Transverse colon (tissue), 4 donors: Measurements from ENCODE around the gene DIPK1B. TPM values are rescaled to one million over a fixed set of nuclear protein-coding genes. Genes with fewer than 3 reads are reported as not detected.

Experiments
- DNase-seq: peaks from one replicate; pipeline ENCODE4 v3.0.0-alpha.2; 2019
- H3K27ac ChIP-seq, 4 donors: fragments of 200-600 bp; sonication (generic); 2 replicates each; pipeline ENCODE4 v1.5.1; 2016 to 2018; ENCODE audit warnings: inconsistent platforms in 4 of 4
- H3K27me3 ChIP-seq: fragments of 200-600 bp; sonication (generic); 2 replicates; pipeline ENCODE4 v1.5.1; 2017; ENCODE audit warnings: inconsistent platforms
- H3K36me3 ChIP-seq, 4 donors: fragments of 200-600 bp; sonication (generic); 2 replicates each; pipeline ENCODE4 v1.5.1; 2017 to 2019; ENCODE audit warnings: inconsistent platforms in 4 of 4
- H3K4me1 ChIP-seq, 4 donors: fragments of 200-600 bp; sonication (generic); 2 replicates each; pipeline ENCODE4 v1.5.1; 2017 to 2020; ENCODE audit warnings: inconsistent platforms in 4 of 4
- H3K4me3 ChIP-seq, 4 donors: fragments of 200-600 bp; sonication (generic); 1 replicate in 1 of 4; 2 replicates in 3 of 4; pipeline versions ENCODE4 v1.5.1 to v1.6.1; 2017 to 2019; ENCODE audit warnings: inconsistent platforms in 4 of 4
- H3K9me3 ChIP-seq, 2 donors: fragments of 200-600 bp; sonication (generic); 2 replicates each; pipeline ENCODE4 v1.5.1; 2017 to 2019; ENCODE audit warnings: inconsistent platforms in 2 of 2
- CTCF ChIP-seq, 5 experiments: fragments of 200-600 bp in 3 of 5; fragments of 450-650 bp in 2 of 5; sonication (generic) in 3 of 5; IDR thresholded peaks; 1 replicate in 2 of 5; 2 replicates in 3 of 5; pipeline ENCODE4 v1.5.1; 2016 to 2017; ENCODE audit warnings: antibody characterized with exemption in 5 of 5, inconsistent platforms in 3 of 5, mild to moderate bottlenecking in 2 of 5, moderate library complexity in 1 of 5
- EP300 ChIP-seq: sonication (generic); formaldehyde crosslinking; IDR thresholded peaks from one replicate; pipeline ENCODE4 v1.6.1; 2017; ENCODE audit warnings: antibody characterized with exemption, low read depth
- POLR2A ChIP-seq: fragments of 450-650 bp; IDR thresholded peaks from one replicate; pipeline ENCODE4 v1.6.1; 2016; ENCODE audit warnings: antibody characterized with exemption, mild to moderate bottlenecking, moderate library complexity
- POLR2AphosphoS5 ChIP-seq, 3 donors: sonication (generic); formaldehyde crosslinking; IDR thresholded peaks; one replicate each; pipeline ENCODE4 v1.6.1; 2016; ENCODE audit warnings: antibody characterized with exemption in 3 of 3
- WGBS, 2 donors: methylation state at CpG; one replicate each; pipeline ENCODE4 v1.1.5; 2018; ENCODE audit warnings: low coverage in 1 of 2; 5-methylcytosine and 5-hydroxymethylcytosine counted together
- in situ Hi-C, 4 donors: fragments of 200-750 bp; cut with MboI; loops; one replicate each; pipeline versions ENCODE4 v1.15.0 to v1.15.1; 2017; ENCODE audit warnings: low sequenced_read_pairs in 3 of 4, low pct_ligation_motif_present in 1 of 4, low pct_unique_long_range_greater_than_20kb in 1 of 4
- intact Hi-C: fragments of 100-400 bp; cut with DNase I; formaldehyde crosslinking; loops from one replicate; pipeline ENCODE4 v1.15.1; 2023; ENCODE audit warnings: low total_unique reads
- total RNA-seq, 4 donors: library from RNA; depleted of rRNA; stranded (reverse); fragments of >200 nt; gene quantifications; one replicate each; pipeline ENCODE4 v1.1.0, GENCODE V29; 2016

DIPK1B gene
- total RNA-seq, 4 donors from 2014 or later: 3.5 to 12.3 (median 3.9) TPM

- intact Hi-C loops: loop anchor here (1.0 kb wide), 1 partner anchor 47 kb away; no protein-coding TSS in a partner anchor
- TF ChIP-seq POLR2A (no peak), POLR2AphosphoS5 (IDR thresholded peaks at IDR 0.05) (no peak), EP300 (no peak), CTCF (IDR thresholded peaks at IDR 0.05) (no peak)
- H3K4me1 ChIP-seq: peaks cover 17 to 42% (median 33%) of the 10 kb centered on the region in 4 donors
- in situ Hi-C loops: no loop called here
- no peak overlapping the region for H3K27ac ChIP-seq
- no peak overlapping the region for H3K4me3 ChIP-seq
- H3K27me3 ChIP-seq: peaks cover 12% of the 10 kb centered on the region
- no peaks in the 10 kb centered on the region for H3K9me3 ChIP-seq
- WGBS, 2 donors: 76% methylated on average over 27 of the region's 31 CpGs; no CpG with 5 or more reads in 1 of the 2 donors
- no peak for DNase-seq
- peaks cover 0 to 22% (median 9%) of the 10 kb centered on the region in 4 donors for H3K36me3 ChIP-seq
These were observed 10.0 kb downstream of the DIPK1B start for GRCh38 chr9:136722093-136722968.

- H3K27ac ChIP-seq: no peak overlapping the region
- H3K4me3 ChIP-seq: no peak overlapping the region
- in situ Hi-C loops (no loop called here), intact Hi-C loops (loop anchor here (1.0 kb wide), 1 partner anchor 48 kb away; no protein-coding TSS in a partner anchor)
- H3K4me1 ChIP-seq: peaks cover 17 to 44% (median 34%) of the 10 kb centered on the region in 4 donors
- no peak for DNase-seq
- peaks cover 9% of the 10 kb centered on the region for H3K27me3 ChIP-seq
- no peaks in the 10 kb centered on the region for H3K9me3 ChIP-seq
- TF ChIP-seq CTCF (IDR thresholded peaks at IDR 0.05) (no peak), POLR2AphosphoS5 (IDR thresholded peaks at IDR 0.05) (no peak), EP300 (no peak), POLR2A (no peak)
- 91% methylated on average over 24 of the region's 24 CpGs; no CpG with 5 or more reads in 1 of the 2 donors for WGBS, 2 donors
- peaks cover 0 to 22% (median 9%) of the 10 kb centered on the region in 4 donors for H3K36me3 ChIP-seq
These were observed 10.6 kb downstream of the DIPK1B start for GRCh38 chr9:136722969-136723356.

- H3K27ac ChIP-seq: no peak overlapping the region
- WGBS, 2 donors: 91% methylated on average over 11 of the region's 32 CpGs; no CpG with 5 or more reads in 1 of the 2 donors
These were observed 11.1 kb downstream of the DIPK1B start for GRCh38 chr9:136723362-136723976.

More at GRCh38 chr9:136723362-136723976, 11.1 kb downstream of the DIPK1B start:
- no peaks in the 10 kb centered on the region for H3K9me3 ChIP-seq
- DNase-seq: no peak
- intact Hi-C loops: no loop called here
- in situ Hi-C loops: no loop called here
- H3K4me3 ChIP-seq: no peak overlapping the region
- peaks cover 17 to 44% (median 37%) of the 10 kb centered on the region in 4 donors for H3K4me1 ChIP-seq
- H3K27me3 ChIP-seq: peaks cover 9% of the 10 kb centered on the region
- peaks cover 0 to 22% (median 9%) of the 10 kb centered on the region in 4 donors for H3K36me3 ChIP-seq
- no peak for TF ChIP-seq POLR2A
- no peak for TF ChIP-seq EP300
- no peak for TF ChIP-seq POLR2AphosphoS5 (IDR thresholded peaks at IDR 0.05)
- no peak for TF ChIP-seq CTCF (IDR thresholded peaks at IDR 0.05)
